HCT116 (cell line): ENCODE measurements around the gene AGAP1. TPM values are rescaled to one million over a fixed set of nuclear protein-coding genes. Genes with fewer than 3 reads are reported as not detected.

ENCODE experiments used
- ATAC-seq: fragments of 200-7000 bp; cut with Tn5 transposase; 2 replicates; pipeline ENCODE4 v1.9.1; 2020; ENCODE audit warnings: mild to moderate bottlenecking, moderate library complexity
- BruUV-seq: library from RNA; stranded (reverse); fragments of 400-500 nt; replicated peaks from 2 replicates; lab custom pipeline; 2021; lab: Mats Ljungman, UMichigan
- CTCF ChIA-PET: fragments of 300-600 bp; sonication (Branson Sonifier 250); formaldehyde crosslinking; loops from one replicate; lab custom pipeline; 2021; ENCODE audit warnings: antibody characterized with exemption; lab: Charles Lee
- POLR2A ChIA-PET: fragments of 300-600, 350-600 bp; sonication (Branson Sonifier 250); formaldehyde crosslinking; loops from one replicate; lab custom pipeline; 2021; ENCODE audit warnings: antibody characterized with exemption; lab: Charles Lee
- RAD21 ChIA-PET, 2 experiments: fragments of 300-600 bp; sonication (Branson Sonifier 250); formaldehyde crosslinking; loops; one replicate each; lab custom pipeline; 2023; ENCODE audit warnings: low total read pairs in 2 of 2; ENCODE audit not compliant: uncharacterized antibody in 2 of 2, unreplicated experiment in 2 of 2, low non-redundant PET in 1 of 2; lab: Charles Lee
- DNase-seq: peaks from one replicate; pipeline ENCODE4 v3.0.0-alpha.2; 2010; ENCODE audit warnings: low read depth, low spot score
- H2AFZ ChIP-seq: fragments of 200-600 bp; shearing (Covaris generic), sonication (generic); 2 replicates; pipeline ENCODE4 v1.6.1; 2017; ENCODE audit warnings: low read depth, mixed run types, mixed read lengths, antibody characterized with exemption, low read length; ENCODE audit not compliant: poor library complexity, severe bottlenecking
- H3K27ac ChIP-seq: 2 replicates; pipeline ENCODE4 v1.5.1; 2012; ENCODE audit warnings: low read depth, low read length
- H3K27me3 ChIP-seq: fragments of 200-600 bp; sonication (generic); 2 replicates; pipeline ENCODE4 v1.6.1; 2016; ENCODE audit warnings: mixed run types, low read length, mixed read lengths; ENCODE audit not compliant: insufficient read depth
- H3K36me3 ChIP-seq, 2 experiments: fragments of 200-500 bp in 1 of 2; fragments of 200-600 bp in 1 of 2; sonication (Bioruptor generic) in 1 of 2; sonication (generic) in 1 of 2; 2 replicates each; pipeline versions ENCODE4 v1.5.1 to v1.6.1; 2014 to 2016; ENCODE audit warnings: low read length in 2 of 2, inconsistent platforms in 1 of 2, mixed read lengths in 1 of 2, mixed run types in 1 of 2; ENCODE audit not compliant: insufficient read depth in 2 of 2, control insufficient read depth in 1 of 2
- H3K4me1 ChIP-seq, 2 experiments: fragments of 200-600 bp in 1 of 2; sonication (generic) in 1 of 2; 2 replicates each; pipeline versions ENCODE4 v1.5.1 to v1.6.1; 2012 to 2017; ENCODE audit warnings: low read length in 2 of 2, inconsistent platforms in 1 of 2, mild to moderate bottlenecking in 1 of 2, mixed read lengths in 1 of 2, mixed run types in 1 of 2, moderate library complexity in 1 of 2; ENCODE audit not compliant: insufficient read depth in 2 of 2, control insufficient read depth in 1 of 2
- H3K4me2 ChIP-seq: fragments of 200-600 bp; sonication (generic); 2 replicates; pipeline ENCODE4 v1.6.1; 2017; ENCODE audit warnings: mixed run types, low read length, mixed read lengths
- H3K4me3 ChIP-seq, 2 experiments: fragments of 200-600 bp in 1 of 2; sonication (generic) in 1 of 2; replicated peaks in 1 of 2; 2 replicates each; pipeline ENCODE4 v1.5.1; 2011 to 2016; ENCODE audit warnings: low read length in 2 of 2, control low read depth in 1 of 2, low read depth in 1 of 2, mild to moderate bottlenecking in 1 of 2, mixed read lengths in 1 of 2, mixed run types in 1 of 2
- H3K79me2 ChIP-seq: fragments of 200-600 bp; sonication (generic); 2 replicates; pipeline ENCODE4 v1.6.1; 2017; ENCODE audit warnings: mild to moderate bottlenecking, mixed run types, low read length, moderate library complexity, mixed read lengths; ENCODE audit not compliant: insufficient read depth
- H3K9ac ChIP-seq: fragments of 200-600 bp; sonication (generic); 2 replicates; pipeline ENCODE4 v1.6.1; 2016; ENCODE audit warnings: low read length, mixed read lengths
- H3K9me2 ChIP-seq: fragments of 200-600 bp; sonication (generic), shearing (Covaris generic); 2 replicates; pipeline ENCODE4 v1.6.1; 2017; ENCODE audit warnings: mixed run types, mild to moderate bottlenecking, moderate library complexity; ENCODE audit not compliant: insufficient read depth
- H3K9me3 ChIP-seq, 2 experiments: fragments of 200-500 bp in 1 of 2; fragments of 200-600 bp in 1 of 2; sonication (Bioruptor generic) in 1 of 2; sonication (generic) in 1 of 2; 2 replicates each; pipeline ENCODE4 v1.6.1; 2014 to 2017; ENCODE audit warnings: low read length in 2 of 2, mixed read lengths in 2 of 2, inconsistent platforms in 1 of 2, low read depth in 1 of 2, mild to moderate bottlenecking in 1 of 2, mixed run types in 1 of 2, moderate library complexity in 1 of 2; ENCODE audit not compliant: control insufficient read depth in 1 of 2, insufficient read depth in 1 of 2
- H4K20me1 ChIP-seq: fragments of 200-600 bp; sonication (generic), shearing (Covaris generic); 2 replicates; pipeline ENCODE4 v1.6.1; 2017; ENCODE audit warnings: mixed run types, mild to moderate bottlenecking, moderate library complexity; ENCODE audit not compliant: insufficient read depth
- ATF3 ChIP-seq: IDR thresholded peaks from 2 replicates; pipeline ENCODE4 v1.6.1; 2012
- CBX3 ChIP-seq: IDR thresholded peaks from 2 replicates; pipeline ENCODE4 v1.6.1; 2012; ENCODE audit warnings: low read depth
- EGR1 ChIP-seq: IDR thresholded peaks from 2 replicates; pipeline ENCODE4 v1.6.1; 2012; ENCODE audit warnings: low read depth
- EZH2 ChIP-seq: fragments of 200-600 bp; sonication (generic); IDR thresholded peaks from 2 replicates; pipeline ENCODE4 v1.6.1; 2017; ENCODE audit warnings: antibody characterized with exemption, mixed run types
- EZH2phosphoT487 ChIP-seq: fragments of 200-600 bp; IDR thresholded peaks from 2 replicates; pipeline ENCODE4 v1.6.1; 2018; ENCODE audit warnings: antibody characterized with exemption, borderline replicate concordance
- POLR2AphosphoS5 ChIP-seq: IDR thresholded peaks from 2 replicates; pipeline ENCODE4 v1.6.1; 2011; ENCODE audit warnings: mild to moderate bottlenecking, low read depth, low read length, moderate library complexity
- RAD21 ChIP-seq: IDR thresholded peaks from 2 replicates; pipeline ENCODE4 v1.6.1; 2012; ENCODE audit warnings: low read depth, mild to moderate bottlenecking
- ZFX ChIP-seq: fragments of 450-650 bp; IDR thresholded peaks from 2 replicates; pipeline ENCODE4 v1.6.1; 2017
- intact Hi-C: fragments of 100-400 bp; cut with micrococcal nuclease; formaldehyde crosslinking; loops from 2 replicates; pipeline ENCODE4 v1.10.0; 2022
- total RNA-seq: library from RNA; stranded (reverse); gene quantifications from one replicate; pipeline ENCODE4 v1.2.1, GENCODE V29; 2021; ENCODE audit not compliant: unreplicated experiment
- TF ChIP-seq, protein P1 (sequence below): IDR thresholded peaks from 2 replicates; pipeline ENCODE4 v1.6.1; 2012; ENCODE audit warnings: low read depth

The AGAP1 gene
- total RNA-seq, 1 experiment from 2014 or later, result 43.8 TPM

DNA sequence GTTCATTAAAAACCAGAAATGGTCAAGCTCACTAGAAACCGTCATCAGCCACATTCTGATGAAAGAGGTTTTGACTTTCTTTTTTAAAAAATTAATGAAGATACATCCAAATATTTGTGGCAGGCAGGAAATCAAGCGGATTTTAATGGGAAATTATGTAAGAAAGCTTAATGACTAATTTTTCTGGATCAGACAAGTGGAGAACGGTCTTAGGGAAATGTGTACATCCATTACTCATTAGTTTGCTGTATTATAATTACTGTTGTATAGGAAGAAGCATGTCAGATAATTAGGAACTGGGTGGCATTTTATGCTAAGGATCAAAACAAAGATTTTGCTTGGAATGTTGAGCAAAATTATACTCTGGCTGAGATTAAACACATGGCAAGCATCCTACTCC is 39.4 kb downstream of the AGAP1 start (continued):
- TF ChIP-seq ATF3 (no peak), RAD21 (no peak), EGR1 (no peak), CBX3 (no peak), ZFX (no peak), EZH2 (no peak), POLR2AphosphoS5 (no peak)
- TF ChIP-seq, protein P1, sequence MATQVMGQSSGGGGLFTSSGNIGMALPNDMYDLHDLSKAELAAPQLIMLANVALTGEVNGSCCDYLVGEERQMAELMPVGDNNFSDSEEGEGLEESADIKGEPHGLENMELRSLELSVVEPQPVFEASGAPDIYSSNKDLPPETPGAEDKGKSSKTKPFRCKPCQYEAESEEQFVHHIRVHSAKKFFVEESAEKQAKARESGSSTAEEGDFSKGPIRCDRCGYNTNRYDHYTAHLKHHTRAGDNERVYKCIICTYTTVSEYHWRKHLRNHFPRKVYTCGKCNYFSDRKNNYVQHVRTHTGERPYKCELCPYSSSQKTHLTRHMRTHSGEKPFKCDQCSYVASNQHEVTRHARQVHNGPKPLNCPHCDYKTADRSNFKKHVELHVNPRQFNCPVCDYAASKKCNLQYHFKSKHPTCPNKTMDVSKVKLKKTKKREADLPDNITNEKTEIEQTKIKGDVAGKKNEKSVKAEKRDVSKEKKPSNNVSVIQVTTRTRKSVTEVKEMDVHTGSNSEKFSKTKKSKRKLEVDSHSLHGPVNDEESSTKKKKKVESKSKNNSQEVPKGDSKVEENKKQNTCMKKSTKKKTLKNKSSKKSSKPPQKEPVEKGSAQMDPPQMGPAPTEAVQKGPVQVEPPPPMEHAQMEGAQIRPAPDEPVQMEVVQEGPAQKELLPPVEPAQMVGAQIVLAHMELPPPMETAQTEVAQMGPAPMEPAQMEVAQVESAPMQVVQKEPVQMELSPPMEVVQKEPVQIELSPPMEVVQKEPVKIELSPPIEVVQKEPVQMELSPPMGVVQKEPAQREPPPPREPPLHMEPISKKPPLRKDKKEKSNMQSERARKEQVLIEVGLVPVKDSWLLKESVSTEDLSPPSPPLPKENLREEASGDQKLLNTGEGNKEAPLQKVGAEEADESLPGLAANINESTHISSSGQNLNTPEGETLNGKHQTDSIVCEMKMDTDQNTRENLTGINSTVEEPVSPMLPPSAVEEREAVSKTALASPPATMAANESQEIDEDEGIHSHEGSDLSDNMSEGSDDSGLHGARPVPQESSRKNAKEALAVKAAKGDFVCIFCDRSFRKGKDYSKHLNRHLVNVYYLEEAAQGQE, result no peak
- TF ChIP-seq, all 23 proteins: peak for 0

DNA sequence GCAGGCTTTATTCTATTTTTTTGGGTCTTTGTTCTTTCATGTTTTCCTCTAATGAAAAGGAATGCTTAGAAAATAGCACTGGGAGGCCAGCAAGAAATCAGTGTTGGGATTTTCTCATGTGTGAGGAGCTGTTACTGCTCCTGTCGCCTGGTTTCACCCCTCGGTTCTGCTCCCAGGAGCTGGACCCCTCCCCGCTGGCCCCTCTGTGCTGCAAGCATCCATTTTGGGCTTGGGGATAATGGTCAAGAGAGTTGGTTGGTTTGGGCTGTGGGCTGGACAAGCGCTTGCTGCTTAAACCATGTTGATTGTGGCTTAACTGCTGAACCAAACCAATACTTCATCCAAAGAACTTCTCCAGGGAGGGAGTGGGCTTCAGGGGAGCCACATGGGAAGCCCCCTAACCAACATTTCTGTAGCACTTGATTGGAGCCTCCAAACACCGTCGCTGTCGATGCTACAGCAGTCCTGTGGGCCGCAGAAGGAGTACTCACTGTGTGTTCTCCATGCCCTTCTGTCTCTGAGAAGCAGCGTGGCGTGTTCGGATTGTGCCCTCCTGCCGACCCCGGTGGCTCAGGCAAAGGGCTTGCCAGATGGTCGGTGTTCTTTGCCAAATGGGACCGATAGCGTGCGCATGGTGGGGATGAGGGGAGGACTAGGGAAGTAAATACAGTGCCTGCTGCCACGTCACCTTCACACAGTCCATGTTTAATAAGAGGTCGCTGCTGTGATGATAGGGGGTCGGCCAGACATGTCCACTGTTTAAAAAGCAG is 40.0 kb downstream of the AGAP1 start:
- no TSS peak for BruUV-seq
- Histone ChIP-seq H3K36me3 (no peaks in the 10 kb centered on the region), H4K20me1 (peaks cover 10% of the 10 kb centered on the region), H3K4me1 (no peaks in the 10 kb centered on the region), H3K79me2 (peaks cover 96% of the 10 kb centered on the region), H3K9me3 (no peaks in the 10 kb centered on the region), H3K4me2 (no peak overlapping the region), H3K4me3 (no peak overlapping the region), H3K27me3 (no peaks in the 10 kb centered on the region), H3K27ac (no peak overlapping the region), H2AFZ (no peak overlapping the region), H3K9ac (no peak overlapping the region), H3K9me2 (no peaks in the 10 kb centered on the region)
- ChIA-PET POLR2A (no interaction called here), CTCF (no interaction called here), RAD21 (no interaction called here)
- no peak for DNase-seq
- intact Hi-C loops, result no loop called here
- TF ChIP-seq EZH2phosphoT487, result no peak
- ATAC-seq, result no peak
